ENCODE results near the gene COPB1.

The COPB1 gene

GRCh38 chr11:14443638-14444037, 56.0 kb downstream of the COPB1 start:
- no peaks in the 10 kb centered on the region for H3K36me3 ChIP-seq (ENCODE audit: control insufficient read depth, insufficient read depth, low read length)
- H3K27me3 ChIP-seq (replicated peaks; ENCODE audit: control insufficient read depth, insufficient read depth, low read length, poor library complexity, severe bottlenecking): no peaks in the 10 kb centered on the region
- no peaks in the 10 kb centered on the region for H3K9me3 ChIP-seq (ENCODE audit: control insufficient read depth, low read length)
- no peak overlapping the region for H3K27ac ChIP-seq (ENCODE audit: insufficient read depth, low read length, poor library complexity, severe bottlenecking)
- H3K4me3 ChIP-seq (ENCODE audit: insufficient read depth, low read depth, low read length, poor library complexity, severe bottlenecking): no peak overlapping the region
- no peak for DNase-seq
- peaks cover 8% of the 10 kb centered on the region for H3K4me1 ChIP-seq (ENCODE audit: control insufficient read depth, insufficient read depth, low read length, poor library complexity, severe bottlenecking)

DNA sequence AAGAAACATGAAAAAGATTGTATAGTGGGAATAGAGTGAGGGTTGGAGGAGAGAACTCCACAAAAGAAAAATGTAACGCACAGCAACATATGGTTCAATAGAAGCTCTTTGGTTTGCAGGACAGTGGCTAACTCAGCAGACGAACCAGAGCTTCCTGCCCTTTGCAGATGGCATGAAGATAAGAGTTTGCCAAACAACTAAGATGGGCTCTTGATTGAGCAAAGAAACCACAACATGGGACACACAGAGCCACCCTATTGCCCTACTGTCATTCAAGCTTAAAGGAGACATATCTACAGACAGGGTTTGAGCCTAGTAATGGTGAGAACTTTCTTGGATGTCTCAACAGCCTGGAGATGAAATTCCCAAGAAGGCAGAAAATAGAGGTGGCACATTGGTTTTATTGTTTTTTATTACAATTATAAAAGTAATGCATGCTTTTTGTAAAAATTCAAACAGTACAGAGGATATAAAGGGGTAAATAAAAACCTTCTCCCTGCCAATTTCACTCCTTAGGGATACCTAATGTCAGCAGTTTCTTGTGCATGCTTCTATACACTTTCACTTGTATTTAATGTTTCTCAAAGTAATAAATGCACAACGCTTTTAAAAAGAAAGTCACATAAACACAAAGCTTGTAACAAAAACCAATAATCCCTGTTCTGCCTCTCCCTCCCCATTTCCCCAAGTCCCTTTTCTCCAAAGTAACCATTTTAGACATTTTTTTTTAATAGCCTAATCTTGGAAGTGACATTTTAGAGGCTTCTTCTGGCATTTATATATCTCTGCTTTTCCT, 63.7 kb downstream of the COPB1 start:
- Histone ChIP-seq H3K4me3 (ENCODE audit: insufficient read depth, low read depth, low read length, poor library complexity, severe bottlenecking) (no peak overlapping the region), H3K9me3 (ENCODE audit: control insufficient read depth, low read length) (no peaks in the 10 kb centered on the region), H3K36me3 (ENCODE audit: control insufficient read depth, insufficient read depth, low read length) (no peaks in the 10 kb centered on the region), H3K4me1 (ENCODE audit: control insufficient read depth, insufficient read depth, low read length, poor library complexity, severe bottlenecking) (peaks cover 12% of the 10 kb centered on the region), H3K27ac (ENCODE audit: insufficient read depth, low read length, poor library complexity, severe bottlenecking) (no peak overlapping the region), H3K27me3 (replicated peaks; ENCODE audit: control insufficient read depth, insufficient read depth, low read length, poor library complexity, severe bottlenecking) (no peaks in the 10 kb centered on the region)
- DNase-seq: no peak

DNA sequence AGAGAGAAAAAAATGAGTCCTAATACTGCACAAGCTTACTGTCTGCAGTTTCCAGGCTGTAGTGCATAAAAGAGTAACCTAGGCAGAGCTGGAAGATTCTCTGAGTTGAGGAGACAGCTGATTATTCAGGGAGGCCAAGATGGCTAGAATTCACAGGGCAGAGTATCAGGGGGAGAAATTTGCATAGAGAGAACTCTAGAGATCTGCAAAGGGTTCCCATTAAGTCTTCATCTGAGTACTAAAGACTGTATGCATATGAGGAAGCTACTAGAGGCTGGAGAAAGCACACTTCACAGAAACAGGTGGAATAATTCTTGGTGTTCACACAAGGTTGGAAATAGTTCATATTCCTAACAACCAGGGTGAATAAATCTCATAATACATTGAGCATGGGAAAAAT, 74.0 kb downstream of the COPB1 start:
- Histone ChIP-seq H3K4me1 (ENCODE audit: control insufficient read depth, insufficient read depth, low read length, poor library complexity, severe bottlenecking) (no peaks in the 10 kb centered on the region), H3K9me3 (ENCODE audit: control insufficient read depth, low read length) (no peaks in the 10 kb centered on the region), H3K36me3 (ENCODE audit: control insufficient read depth, insufficient read depth, low read length) (no peaks in the 10 kb centered on the region), H3K27me3 (replicated peaks; ENCODE audit: control insufficient read depth, insufficient read depth, low read length, poor library complexity, severe bottlenecking) (no peaks in the 10 kb centered on the region), H3K27ac (ENCODE audit: insufficient read depth, low read length, poor library complexity, severe bottlenecking) (no peak overlapping the region), H3K4me3 (ENCODE audit: insufficient read depth, low read depth, low read length, poor library complexity, severe bottlenecking) (no peak overlapping the region)
- no peak for DNase-seq

- H3K4me1 ChIP-seq (ENCODE audit: control insufficient read depth, insufficient read depth, low read length, poor library complexity, severe bottlenecking): no peaks in the 10 kb centered on the region
- no peak for DNase-seq
These were observed 75.5 kb downstream of the COPB1 start for GRCh38 chr11:14424096-14424495.

DNA sequence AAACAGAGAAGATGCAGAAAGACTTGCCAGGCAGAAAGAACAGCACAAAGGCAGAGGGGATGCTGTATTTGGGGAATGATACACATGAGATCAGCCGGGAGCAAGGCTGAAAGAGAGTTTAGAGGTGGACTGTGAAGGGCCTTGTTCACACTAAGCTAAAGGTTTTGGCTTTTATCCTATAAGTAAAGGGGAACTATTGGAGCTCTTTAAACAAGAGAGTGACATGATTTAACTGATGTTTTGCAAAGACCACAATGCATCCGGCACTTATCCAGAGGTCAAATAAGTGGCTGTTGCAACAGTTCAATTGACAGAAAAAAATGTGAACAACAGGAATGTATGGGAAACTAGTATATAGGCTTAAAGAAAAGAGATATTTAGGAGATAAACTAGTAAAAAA, 76.0 kb downstream of the COPB1 start:
- Histone ChIP-seq H3K4me3 (ENCODE audit: insufficient read depth, low read depth, low read length, poor library complexity, severe bottlenecking) (no peak overlapping the region), H3K9me3 (ENCODE audit: control insufficient read depth, low read length) (no peaks in the 10 kb centered on the region), H3K36me3 (ENCODE audit: control insufficient read depth, insufficient read depth, low read length) (no peaks in the 10 kb centered on the region), H3K27me3 (replicated peaks; ENCODE audit: control insufficient read depth, insufficient read depth, low read length, poor library complexity, severe bottlenecking) (no peaks in the 10 kb centered on the region), H3K4me1 (ENCODE audit: control insufficient read depth, insufficient read depth, low read length, poor library complexity, severe bottlenecking) (no peaks in the 10 kb centered on the region), H3K27ac (ENCODE audit: insufficient read depth, low read length, poor library complexity, severe bottlenecking) (no peak overlapping the region)
- DNase-seq: no peak

More at GRCh38 chr11:14424096-14424495, 75.5 kb downstream of the COPB1 start:
- no peaks in the 10 kb centered on the region for H3K9me3 ChIP-seq (ENCODE audit: control insufficient read depth, low read length)
- no peaks in the 10 kb centered on the region for H3K36me3 ChIP-seq (ENCODE audit: control insufficient read depth, insufficient read depth, low read length)
- no peaks in the 10 kb centered on the region for H3K27me3 ChIP-seq (replicated peaks; ENCODE audit: control insufficient read depth, insufficient read depth, low read length, poor library complexity, severe bottlenecking)
- no peak overlapping the region for H3K4me3 ChIP-seq (ENCODE audit: insufficient read depth, low read depth, low read length, poor library complexity, severe bottlenecking)
- H3K27ac ChIP-seq (ENCODE audit: insufficient read depth, low read length, poor library complexity, severe bottlenecking): no peak overlapping the region

DNA sequence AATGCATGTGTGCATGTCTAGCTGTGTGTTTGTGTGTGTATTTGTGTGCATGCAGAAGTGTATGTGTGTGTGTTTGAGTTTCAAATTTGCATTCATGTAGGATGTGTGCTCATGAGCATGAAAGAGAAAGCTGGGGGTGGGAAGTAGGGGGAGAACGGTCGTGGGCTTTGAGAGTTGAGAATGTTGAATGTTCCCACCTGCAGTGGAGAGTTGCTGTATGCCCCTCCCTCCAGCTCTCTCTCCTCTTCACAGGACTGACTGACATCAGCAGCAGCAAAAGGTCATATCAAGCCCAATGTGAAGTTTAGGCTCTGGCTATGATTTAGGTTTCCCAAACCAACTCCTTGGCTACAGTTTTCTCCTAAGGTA, 76.8 kb downstream of the COPB1 start:
- Histone ChIP-seq H3K36me3 (ENCODE audit: control insufficient read depth, insufficient read depth, low read length) (no peaks in the 10 kb centered on the region), H3K27ac (ENCODE audit: insufficient read depth, low read length, poor library complexity, severe bottlenecking) (no peak overlapping the region), H3K4me3 (ENCODE audit: insufficient read depth, low read depth, low read length, poor library complexity, severe bottlenecking) (no peak overlapping the region), H3K27me3 (replicated peaks; ENCODE audit: control insufficient read depth, insufficient read depth, low read length, poor library complexity, severe bottlenecking) (no peaks in the 10 kb centered on the region), H3K4me1 (ENCODE audit: control insufficient read depth, insufficient read depth, low read length, poor library complexity, severe bottlenecking) (no peaks in the 10 kb centered on the region), H3K9me3 (ENCODE audit: control insufficient read depth, low read length) (no peaks in the 10 kb centered on the region)
- DNase-seq: no peak

- H3K9me3 ChIP-seq (ENCODE audit: control insufficient read depth, low read length): no peaks in the 10 kb centered on the region
- H3K4me3 ChIP-seq (ENCODE audit: insufficient read depth, low read depth, low read length, poor library complexity, severe bottlenecking): no peak overlapping the region
- H3K4me1 ChIP-seq (ENCODE audit: control insufficient read depth, insufficient read depth, low read length, poor library complexity, severe bottlenecking): no peaks in the 10 kb centered on the region
- H3K27me3 ChIP-seq (replicated peaks; ENCODE audit: control insufficient read depth, insufficient read depth, low read length, poor library complexity, severe bottlenecking): no peaks in the 10 kb centered on the region
- no peak for DNase-seq
- H3K36me3 ChIP-seq (ENCODE audit: control insufficient read depth, insufficient read depth, low read length): no peaks in the 10 kb centered on the region
- H3K27ac ChIP-seq (ENCODE audit: insufficient read depth, low read length, poor library complexity, severe bottlenecking): no peak overlapping the region
These were observed 77.4 kb downstream of the COPB1 start for GRCh38 chr11:14422052-14422813.

DNA sequence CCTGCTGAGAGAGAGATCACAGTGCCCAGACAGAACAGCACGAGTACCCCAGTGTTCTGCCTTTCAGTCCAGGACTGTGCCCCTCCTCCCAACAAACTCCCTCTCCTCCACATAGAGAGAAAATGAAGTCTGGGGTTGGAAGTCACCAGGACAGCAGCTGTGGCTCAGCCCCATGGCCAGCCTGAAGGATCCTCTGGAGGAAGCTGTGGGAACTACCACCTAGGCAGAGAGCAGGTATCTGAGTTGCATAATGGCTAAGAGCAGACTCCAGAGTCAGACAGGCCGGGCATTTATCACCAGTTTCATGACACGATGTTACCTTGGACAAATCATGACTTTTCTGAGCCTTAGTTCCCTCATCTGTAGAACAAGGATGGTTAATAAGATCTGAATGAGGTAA, 79.4 kb downstream of the COPB1 start:
- no peak overlapping the region for H3K4me3 ChIP-seq (ENCODE audit: insufficient read depth, low read depth, low read length, poor library complexity, severe bottlenecking)
- H3K9me3 ChIP-seq (ENCODE audit: control insufficient read depth, low read length): no peaks in the 10 kb centered on the region
- H3K36me3 ChIP-seq (ENCODE audit: control insufficient read depth, insufficient read depth, low read length): no peaks in the 10 kb centered on the region
- DNase-seq: no peak
- H3K4me1 ChIP-seq (ENCODE audit: control insufficient read depth, insufficient read depth, low read length, poor library complexity, severe bottlenecking): peaks cover 8% of the 10 kb centered on the region
- H3K27ac ChIP-seq (ENCODE audit: insufficient read depth, low read length, poor library complexity, severe bottlenecking): no peak overlapping the region
- H3K27me3 ChIP-seq (replicated peaks; ENCODE audit: control insufficient read depth, insufficient read depth, low read length, poor library complexity, severe bottlenecking): no peaks in the 10 kb centered on the region

- Histone ChIP-seq H3K4me1 (ENCODE audit: control insufficient read depth, insufficient read depth, low read length, poor library complexity, severe bottlenecking) (peaks cover 17% of the 10 kb centered on the region), H3K9me3 (ENCODE audit: control insufficient read depth, low read length) (no peaks in the 10 kb centered on the region), H3K27ac (ENCODE audit: insufficient read depth, low read length, poor library complexity, severe bottlenecking) (no peak overlapping the region), H3K4me3 (ENCODE audit: insufficient read depth, low read depth, low read length, poor library complexity, severe bottlenecking) (no peak overlapping the region), H3K27me3 (replicated peaks; ENCODE audit: control insufficient read depth, insufficient read depth, low read length, poor library complexity, severe bottlenecking) (no peaks in the 10 kb centered on the region), H3K36me3 (ENCODE audit: control insufficient read depth, insufficient read depth, low read length) (no peaks in the 10 kb centered on the region)
- no peak for DNase-seq
These were observed 80.7 kb downstream of the COPB1 start for GRCh38 chr11:14418801-14419417.

Data from effector memory CD4-positive, alpha-beta T cell (primary cell).